ENCODE data around the gene TAS2R30.
A peak's percentile ranks its signal among the peaks of the same experiment; 100 is the strongest.
"Not testable (repeated sequence)": the region's sequence is repeated elsewhere in the genome, so short reads cannot be mapped to it uniquely, and the experiment has no call there.

Gene TAS2R30

GRCh38 chr12:11114130-11114529, 20.3 kb downstream of the TAS2R30 start:
- not testable (repeated sequence) for ATAC-seq, DNase-seq

GRCh38 chr12:11111213-11111612, 23.2 kb downstream of the TAS2R30 start:
- not testable (repeated sequence) for ATAC-seq, DNase-seq

GRCh38 chr12:11108862-11109261, 25.6 kb downstream of the TAS2R30 start:
- no peak for DNase-seq
- no peak for ATAC-seq

- no peak for DNase-seq
- no peak for ATAC-seq
Observed at GRCh38 chr12:11107719-11108118, 26.7 kb downstream of the TAS2R30 start.

- DNase-seq (no peak), ATAC-seq (no peak)
Observed at GRCh38 chr12:11106288-11106687, 28.2 kb downstream of the TAS2R30 start.

- DNase-seq (no peak), ATAC-seq (no peak)
Observed at GRCh38 chr12:11105546-11105945, 28.9 kb downstream of the TAS2R30 start.

GRCh38 chr12:11094910-11095309, 39.5 kb downstream of the TAS2R30 start:
- DNase-seq: not testable (repeated sequence)
- ATAC-seq: peak; percentile 59

- no peak for DNase-seq
- peak; percentile 14 for ATAC-seq
Observed at GRCh38 chr12:11092128-11092527, 42.3 kb downstream of the TAS2R30 start, which contains the start of gene TAS2R43. TSS of gene TAS2R43 (minus strand) at chr12:11092313. CDS start at chr12:11092229, 84 bp downstream.

GRCh38 chr12:11089246-11089645, 45.2 kb downstream of the TAS2R30 start:
- ATAC-seq (no peak), DNase-seq (no peak)

- ATAC-seq: peak; percentile 92
Observed at GRCh38 chr12:11085419-11085818, 49.0 kb downstream of the TAS2R30 start.

More at GRCh38 chr12:11085419-11085818, 49.0 kb downstream of the TAS2R30 start:
- DNase-seq: peak; percentile 16

Data from stimulated activated naive CD8-positive, alpha-beta T cell treated with anti-CD3 and anti-CD28 coated beads, Interleukin-15, Interleukin-2, amounts not matched to agents 100 U/mL and 50 U/mL, for 24 hours (primary cell).